Stimulated activated CD8-positive, alpha-beta memory T cell treated with anti-CD3 and anti-CD28 coated beads, Interleukin-12 subunit alpha, Interleukin-12 subunit beta, amount 100 ng/mL, for 4 hours (primary cell): ENCODE measurements around the gene MLXIP.
"Not testable (repeated sequence)": the region's sequence is repeated elsewhere in the genome, so short reads cannot be mapped to it uniquely, and the experiment has no call there.

ENCODE experiments used
- DNase-seq: peaks from one replicate; pipeline ENCODE4 v3.0.0-alpha.2; 2020; ENCODE audit warnings: low read depth

MLXIP gene

DNA sequence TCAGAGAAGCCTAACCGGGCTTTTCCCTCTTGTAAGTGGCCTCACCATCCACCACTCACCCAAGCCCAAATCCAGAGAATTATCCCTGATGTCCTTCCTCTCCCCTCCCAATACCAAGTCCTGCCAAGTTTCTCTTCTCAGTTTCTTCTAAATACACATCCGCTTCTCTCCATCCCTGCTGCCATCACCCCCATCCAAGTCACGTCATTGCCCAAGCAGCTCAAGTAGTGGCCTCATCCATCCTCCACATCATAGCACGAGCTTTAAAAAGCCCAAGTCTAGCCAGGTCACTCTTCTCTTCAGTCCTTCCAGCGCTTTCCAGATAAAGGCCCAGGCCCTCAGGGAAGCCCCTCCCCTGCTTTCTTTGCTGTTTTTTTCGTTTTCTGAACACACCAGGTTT lies 70.1 kb downstream of the MLXIP start:
- DNase-seq, result no peak

DNA sequence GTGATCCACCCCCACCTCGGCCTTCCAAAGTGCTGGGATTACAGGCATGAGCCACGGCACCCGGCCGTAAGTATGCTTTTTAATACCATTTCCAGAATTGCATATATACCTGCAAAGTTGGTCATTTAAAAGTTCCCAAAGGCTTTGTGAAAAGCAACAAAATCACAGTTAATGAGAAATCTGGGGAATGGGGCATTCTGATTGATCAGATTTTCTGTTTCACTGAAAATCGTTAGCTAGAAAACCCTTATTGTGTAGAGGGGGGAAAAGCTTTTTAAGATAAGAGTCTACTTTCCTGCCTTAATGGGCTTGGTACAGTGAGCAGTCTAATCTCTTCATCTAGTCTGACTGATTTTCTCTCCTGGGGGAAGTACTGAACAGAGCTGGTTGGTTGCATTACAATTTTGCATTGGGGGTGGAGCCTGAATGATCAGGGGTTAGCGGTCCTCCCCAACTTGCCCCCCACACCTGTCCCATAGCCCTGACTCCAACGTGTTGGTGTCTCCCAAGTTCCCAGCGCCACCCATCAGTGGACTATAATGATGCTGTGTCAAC lies 71.6 kb downstream of the MLXIP start:
- no peak for DNase-seq

DNA sequence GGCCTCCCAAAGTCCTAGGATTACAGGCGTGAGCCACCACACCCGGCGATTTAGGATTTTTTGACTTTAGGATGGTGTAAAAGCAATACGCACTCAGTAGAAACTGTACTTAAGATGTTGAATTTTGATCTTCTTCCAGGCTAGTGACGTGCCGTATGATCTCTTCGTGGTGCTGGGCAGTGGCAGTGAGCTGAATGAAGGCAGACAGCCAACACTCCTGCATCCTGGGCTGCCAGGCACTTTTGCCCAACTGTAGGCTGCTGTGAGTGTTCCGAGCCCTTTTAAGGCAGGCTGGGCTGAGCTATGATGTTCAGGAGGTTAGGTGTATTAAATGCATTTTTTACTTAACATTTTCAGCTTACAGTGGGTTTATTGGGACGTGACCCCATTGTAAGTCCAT lies 74.2 kb downstream of the MLXIP start:
- no peak for DNase-seq

DNA sequence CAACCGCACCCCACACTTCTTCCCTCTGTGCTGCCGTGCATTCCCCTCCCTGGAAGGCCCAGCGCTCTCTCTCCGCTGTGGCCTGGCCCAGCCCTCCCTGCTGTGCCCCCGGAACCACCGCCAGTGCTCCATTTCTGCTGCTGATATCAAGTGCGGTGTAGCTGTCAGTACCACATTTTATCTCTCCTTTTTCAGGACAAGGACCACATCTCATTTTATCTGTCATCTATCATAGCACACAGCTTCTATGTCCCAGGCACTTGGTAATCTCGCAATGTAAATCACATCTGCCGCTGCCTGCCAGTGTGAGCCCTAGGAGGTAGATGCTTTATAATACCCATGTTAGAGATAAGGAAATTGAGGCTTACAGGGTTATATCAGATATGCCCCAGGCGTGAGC lies 77.1 kb downstream of the MLXIP start:
- DNase-seq, result no peak

DNA sequence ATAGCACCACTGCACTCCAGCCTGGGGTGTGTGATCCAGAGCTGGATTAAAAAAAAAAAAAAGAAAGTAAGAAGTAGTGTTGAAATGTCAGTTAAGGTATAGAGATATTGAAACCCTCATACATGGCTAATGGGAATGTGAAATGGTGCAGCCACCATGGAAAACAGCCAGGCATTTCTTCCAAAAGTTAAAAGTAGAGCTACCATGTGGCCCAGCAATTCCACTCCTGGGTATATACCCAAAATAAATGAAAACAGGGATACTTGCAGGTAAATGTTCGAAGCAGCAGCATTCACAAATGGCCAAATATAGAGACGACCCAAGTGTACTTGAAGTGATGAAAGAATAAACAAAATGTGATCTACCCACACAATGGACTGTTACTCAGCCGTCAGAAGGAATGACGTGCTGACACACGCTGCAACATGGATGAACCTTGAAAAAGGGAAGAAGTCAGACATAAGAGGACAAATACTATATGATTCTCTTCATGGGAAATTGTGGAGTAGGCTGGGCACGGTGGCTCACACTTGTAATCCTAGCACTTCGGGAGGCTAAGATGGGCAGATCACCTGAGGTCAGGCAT lies 80.2 kb downstream of the MLXIP start:
- no peak for DNase-seq

DNA sequence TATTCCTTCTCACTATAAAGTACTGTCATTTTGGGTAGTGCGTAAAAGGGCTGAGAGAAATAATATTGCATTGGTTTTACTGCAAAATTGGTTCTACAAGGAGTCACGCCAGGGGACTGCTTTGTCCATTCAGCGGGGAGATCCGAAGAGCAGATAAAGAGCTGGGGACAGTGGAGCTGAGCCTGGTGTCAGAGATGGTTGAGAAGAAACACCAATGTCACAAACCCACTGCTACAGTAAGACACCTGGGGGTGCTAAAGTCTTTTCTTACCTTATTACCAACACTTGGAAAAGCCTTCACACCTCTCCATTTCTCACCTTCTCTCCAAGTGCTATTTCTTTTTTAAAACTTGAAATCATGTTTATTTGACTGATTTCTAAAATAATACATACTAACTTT lies 81.3 kb downstream of the MLXIP start:
- DNase-seq, result no peak

DNA sequence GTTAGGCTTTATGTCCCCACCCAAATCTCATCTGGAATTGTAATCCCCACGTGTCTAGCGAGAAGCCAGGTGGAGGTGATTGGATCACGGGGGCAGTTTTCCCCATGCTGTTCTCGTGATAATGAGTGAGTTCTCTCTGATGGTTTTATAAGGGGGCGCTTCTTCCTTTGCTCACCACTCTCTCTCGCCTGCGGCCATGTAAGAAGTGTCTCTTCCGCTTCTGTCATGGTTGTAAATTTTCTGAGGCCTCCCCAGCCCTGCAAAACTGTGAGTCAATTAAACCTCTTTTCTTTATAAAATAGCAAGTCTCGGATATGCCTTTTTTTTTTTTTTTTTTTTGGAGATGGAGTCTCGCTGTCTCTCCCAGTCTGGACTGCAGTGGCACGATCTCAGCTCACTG lies 82.2 kb downstream of the MLXIP start:
- no peak for DNase-seq

DNA sequence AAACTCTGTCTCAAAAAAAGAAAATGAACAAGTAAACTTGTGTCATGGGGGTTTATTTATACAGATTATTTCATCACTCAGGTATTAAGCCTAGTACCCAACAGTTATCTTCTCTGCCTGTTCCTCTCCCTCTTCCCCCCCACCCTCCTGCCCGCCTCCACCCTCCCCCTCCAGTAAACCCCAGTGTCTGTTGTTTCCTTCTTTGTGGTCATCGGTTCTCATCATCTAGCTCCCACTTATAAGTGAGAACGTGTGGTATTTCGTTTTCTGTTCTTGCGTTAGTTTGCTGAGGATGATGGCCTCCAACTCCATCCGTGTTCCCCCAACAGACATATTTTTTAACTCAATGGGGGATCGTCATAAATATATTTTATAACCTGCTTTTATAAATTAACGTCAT lies 83.1 kb downstream of the MLXIP start:
- no peak for DNase-seq

DNA sequence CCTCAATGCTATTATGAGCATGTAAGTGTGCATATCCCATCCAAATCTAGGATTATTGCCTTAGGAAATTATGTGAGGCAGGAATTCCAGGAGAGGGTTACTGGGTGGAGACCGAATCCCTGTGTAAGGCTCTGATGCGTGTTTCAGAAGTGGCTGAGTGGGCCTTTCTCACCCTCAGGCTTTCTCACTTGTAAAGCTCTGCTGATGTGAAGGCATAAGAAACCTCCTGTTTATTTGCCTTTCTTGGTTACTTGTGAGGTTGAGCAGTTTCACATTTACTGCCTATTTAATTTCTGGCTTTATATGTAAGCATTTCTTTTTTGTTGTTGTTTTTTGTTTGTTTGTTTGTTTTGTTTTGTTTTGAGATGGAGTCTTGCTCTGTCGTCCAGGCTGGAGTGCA lies 84.4 kb downstream of the MLXIP start:
- DNase-seq, result no peak

DNA sequence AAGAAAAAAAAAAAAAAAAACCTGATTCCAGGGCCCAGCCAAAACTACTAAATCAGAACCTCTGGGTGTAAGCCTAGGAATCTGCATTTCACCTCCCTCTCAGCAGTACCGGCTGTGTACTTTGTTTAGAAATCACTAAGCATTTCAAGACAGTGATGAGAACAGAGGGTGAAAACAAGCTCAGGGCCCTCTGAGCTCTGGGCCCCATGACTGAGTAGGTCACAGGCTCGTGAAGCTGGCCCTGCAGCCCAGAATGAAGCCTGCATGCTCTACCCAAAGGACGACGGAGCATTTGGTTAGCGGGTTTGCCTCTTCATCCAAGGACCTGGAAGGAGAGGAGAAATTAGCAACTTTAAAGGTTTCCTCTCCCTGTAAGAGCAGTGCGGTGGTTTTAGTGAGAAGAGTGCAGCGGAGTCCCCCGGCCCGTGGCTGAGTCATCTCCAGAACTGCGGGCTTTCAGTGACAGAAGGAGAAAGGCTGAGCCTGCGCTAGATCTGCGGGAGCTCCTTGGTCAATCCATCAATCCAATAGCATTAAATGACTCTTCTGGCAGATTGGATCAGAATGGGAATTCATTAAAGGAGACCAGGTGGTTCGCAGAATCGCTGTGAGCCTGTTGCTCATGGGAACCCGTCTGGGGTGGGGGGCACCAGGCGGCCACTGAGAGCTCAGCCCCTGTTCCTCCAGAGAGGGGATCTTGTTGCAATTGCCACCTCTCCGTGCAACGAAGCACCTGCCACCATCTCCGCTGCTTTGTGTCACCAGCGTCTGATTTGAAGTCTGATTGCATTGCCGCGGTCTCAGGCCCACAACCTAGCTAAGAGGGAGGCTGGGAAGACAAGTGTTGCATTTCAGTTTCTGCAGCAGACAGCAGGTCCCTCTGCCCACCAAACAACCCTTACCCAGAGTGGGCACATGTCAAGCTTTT lies 88.1 kb downstream of the MLXIP start:
- no peak for DNase-seq

DNA sequence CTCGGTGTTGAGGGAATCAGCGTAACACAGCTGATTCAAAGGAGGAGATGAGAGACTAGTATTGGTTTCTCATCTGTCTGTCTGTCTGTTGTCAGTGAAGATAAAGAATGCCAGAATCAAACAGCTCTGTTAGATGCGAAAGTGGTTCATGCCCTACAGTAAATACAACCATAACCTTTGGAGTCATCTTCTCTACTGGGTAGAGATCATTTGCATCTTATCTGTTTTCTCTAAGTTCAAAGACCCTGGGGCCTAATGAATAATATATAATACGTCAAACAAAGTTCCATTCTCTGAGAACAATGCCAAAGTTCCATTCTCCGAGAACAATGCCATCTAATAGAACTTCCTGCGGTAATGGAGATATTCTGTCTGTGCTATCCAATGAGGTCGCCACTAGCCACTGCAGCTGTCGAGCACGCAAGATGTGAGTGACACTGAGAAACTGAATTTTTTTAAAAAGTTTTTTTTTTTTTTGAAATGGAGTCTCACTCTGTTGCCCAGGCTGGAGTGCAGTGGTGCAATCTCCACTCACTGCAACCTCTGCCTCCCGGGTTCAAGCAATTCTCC lies 88.9 kb downstream of the MLXIP start:
- no peak for DNase-seq

DNA sequence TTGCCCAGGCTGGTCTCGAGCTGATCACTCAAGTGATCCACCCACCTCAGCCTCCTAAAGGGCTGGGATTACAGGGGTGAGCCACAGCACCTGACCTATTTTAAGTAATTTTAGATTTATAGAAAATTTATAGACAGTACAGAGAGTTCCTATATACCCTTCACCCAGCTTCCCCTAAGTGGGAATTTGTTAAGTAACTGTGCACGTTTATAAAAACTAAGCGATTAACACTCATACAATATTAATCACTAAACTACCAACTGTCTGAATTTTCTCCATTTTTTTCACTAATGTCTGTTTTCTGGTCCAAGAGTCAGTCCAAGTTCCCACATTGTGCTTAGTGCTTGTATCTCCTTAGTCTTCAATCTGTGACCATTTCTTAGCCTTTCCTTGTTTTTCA lies 89.9 kb downstream of the MLXIP start:
- DNase-seq, result no peak

DNA sequence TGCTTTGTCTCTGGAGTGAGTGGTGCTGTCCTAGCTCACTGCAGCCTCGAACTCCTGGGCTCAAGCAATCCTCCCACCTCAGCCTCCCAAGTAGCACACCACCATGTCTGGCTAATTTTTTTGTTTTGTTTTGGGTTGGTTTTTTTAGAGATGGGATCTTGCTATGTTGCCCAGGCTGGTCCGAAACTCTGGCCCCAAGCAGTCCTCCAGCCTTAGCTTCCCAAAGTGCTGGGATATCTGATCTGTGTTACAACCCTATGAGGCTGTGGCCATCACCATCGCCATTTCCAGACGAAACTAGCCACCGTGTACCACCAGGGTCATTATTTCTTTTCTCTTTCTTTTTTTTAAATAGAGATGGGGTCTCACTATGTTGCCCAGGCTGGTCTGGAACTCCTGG lies 92.8 kb downstream of the MLXIP start:
- no peak for DNase-seq

DNA sequence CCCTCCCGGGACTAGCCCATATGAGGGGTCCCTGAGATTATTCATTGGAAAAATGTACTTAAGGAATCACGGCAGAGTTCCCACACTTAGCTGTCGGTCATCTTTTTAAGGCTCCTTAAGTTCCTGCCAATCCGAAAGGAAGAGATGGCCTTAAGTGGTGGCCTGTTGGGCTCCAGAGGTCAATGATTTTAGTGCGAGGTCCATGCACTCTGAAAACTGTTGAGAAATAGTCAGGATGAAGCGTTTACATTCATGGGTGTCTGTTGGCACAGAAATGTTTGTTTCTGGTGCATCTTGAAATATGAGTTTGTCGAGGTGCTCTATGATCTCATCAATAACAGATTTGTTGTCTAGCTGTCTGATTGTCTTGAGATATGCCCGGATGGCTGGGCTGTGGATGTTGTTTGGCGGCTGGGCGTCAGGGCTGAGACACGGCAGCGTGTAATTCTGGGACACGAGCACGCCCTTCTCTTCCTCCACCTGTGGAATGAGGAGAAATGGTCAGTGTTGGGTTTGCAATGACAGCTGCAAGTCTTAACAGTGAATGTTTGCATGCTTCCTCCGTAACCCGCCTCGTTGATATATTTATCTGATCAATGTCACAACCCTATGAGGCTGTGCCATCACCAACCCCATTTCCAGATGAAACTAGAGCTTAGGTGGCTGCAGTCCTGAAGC lies 93.8 kb downstream of the MLXIP start:
- DNase-seq, result no peak

DNA sequence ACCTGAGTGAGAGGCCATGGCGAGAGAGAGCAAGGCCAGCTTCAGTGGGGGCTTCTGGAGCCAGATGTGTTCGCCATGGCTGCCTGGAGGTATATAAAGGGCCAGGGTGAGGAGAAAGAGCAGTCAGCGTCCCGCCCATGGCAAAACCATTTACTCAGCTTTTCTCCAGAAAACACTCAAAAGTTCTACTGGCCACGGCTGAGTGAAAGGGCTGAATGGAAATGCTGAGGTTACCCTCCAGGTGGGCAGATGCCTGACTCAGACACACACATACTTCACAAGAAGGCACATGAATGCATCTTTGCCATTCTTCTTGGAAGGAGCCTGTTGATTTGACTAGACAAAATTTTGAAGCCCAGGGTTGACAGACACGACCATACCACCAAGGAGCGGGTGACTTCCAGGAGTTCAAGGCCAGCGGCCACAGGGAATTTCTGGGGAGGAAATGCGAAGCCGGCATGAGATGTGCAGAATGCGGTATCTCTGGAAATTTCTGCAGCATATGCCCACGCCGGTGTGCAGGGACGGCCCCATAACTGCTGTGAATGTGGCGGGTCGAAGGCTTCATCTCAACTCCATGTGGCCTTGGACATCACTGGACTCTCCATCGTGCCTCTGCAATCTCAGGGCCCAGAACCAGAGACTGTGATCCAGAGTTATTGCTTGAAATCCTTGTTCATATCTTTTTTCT lies 95.7 kb downstream of the MLXIP start, which contains the start of gene IL31:
TSS of gene IL31 (minus strand) at position 67 of the 691 bp plus-strand sequence. CDS start at position 18, 49 bp downstream.
- DNase-seq, result no peak

DNA sequence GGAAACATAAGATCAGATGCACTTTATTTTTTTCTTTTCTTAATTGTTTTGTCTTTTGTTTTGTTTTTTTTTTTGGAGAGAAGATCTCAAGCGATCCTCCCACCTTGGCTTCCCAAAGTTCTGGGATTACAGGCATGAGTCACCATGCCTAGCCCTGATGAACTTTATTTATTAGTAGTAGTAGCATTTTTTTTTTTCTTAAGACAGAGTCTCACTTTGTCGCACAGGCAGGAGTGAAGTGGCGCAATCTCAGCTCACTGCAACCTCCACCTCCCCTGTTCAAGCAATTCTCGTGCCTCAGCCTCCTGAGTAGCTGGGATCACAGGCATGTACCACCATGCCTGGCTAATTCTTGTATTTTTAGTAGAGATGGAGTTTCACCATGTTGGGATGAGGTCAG lies 97.9 kb downstream of the MLXIP start:
- not testable (repeated sequence) for DNase-seq

DNA sequence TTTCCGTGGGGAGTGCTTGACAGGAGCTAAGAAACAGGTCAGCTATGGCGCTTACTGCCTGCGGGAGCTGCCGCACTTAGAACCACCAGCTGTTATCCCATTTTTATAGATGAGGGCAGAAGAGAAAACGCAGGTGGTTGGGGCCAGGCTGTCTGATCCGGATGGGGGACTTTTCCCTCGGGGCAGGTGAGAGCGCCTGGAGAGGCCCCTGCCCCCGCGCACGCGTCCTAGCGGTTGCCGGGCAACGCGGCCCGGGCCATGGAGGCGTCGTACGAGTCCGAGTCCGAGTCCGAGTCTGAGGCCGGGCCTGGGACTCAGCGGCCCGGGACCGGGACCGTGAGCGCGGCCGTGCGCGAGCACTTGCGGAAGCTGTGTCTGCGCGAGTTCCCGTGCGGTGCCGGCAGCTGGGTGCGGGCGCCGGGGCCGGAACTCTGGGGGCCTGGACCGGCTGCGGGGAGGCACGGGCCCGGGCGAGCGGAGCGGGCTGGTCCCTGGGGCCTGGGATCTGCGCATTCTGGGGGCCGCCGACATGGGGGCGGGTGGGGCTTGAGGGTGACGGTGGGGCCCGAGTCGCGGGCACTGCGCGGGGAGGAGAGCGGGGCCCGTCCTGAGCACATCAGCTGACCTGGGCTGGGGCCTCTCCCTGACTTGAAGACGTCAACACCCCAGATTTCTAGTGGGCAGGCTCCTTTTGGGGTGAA lies 104.5 kb downstream of the MLXIP start, which contains the start of gene LRRC43:
TSS of gene LRRC43 (plus strand) at position 237 of the 701 bp plus-strand sequence. CDS start at position 259, 22 bp downstream.
- no peak for DNase-seq

DNA sequence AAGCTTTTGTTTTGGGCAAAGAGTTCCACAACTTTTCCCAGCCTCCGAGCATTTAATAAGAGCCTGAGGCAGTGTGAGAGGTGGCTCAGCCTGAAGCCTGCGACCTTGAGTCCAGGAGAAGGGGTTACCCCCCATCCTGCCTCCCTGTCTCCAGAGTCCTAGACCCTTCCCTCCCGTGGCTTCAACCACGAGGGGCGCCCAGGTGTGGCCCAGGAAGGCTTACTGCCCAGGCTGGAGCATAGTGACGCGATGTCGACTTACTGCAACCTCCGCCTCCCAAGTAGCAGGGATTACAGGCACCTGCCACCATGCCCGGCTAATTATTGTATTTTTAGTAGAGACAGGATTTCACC lies 105.0 kb downstream of the MLXIP start:
- no peak for DNase-seq

DNA sequence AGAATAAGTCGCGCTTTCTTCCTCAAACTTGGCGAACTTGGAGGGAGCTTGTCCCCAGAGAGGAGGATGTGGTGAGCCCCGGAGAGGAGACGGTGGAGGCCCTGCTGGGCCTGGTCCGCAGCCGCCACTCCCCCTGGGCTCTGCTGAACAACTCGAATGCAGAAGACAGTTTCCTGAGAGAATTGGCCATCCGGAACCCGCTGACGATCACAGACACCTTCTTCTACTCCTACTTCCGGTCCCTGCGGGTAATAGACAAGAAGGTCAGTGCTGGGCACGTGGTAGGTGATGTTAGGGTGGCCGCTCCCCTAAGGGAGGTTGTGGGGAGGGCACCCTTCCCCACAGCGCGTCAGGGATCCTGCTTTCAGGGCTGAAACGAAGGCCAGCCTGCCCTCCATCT lies 106.0 kb downstream of the MLXIP start:
- no peak for DNase-seq

DNA sequence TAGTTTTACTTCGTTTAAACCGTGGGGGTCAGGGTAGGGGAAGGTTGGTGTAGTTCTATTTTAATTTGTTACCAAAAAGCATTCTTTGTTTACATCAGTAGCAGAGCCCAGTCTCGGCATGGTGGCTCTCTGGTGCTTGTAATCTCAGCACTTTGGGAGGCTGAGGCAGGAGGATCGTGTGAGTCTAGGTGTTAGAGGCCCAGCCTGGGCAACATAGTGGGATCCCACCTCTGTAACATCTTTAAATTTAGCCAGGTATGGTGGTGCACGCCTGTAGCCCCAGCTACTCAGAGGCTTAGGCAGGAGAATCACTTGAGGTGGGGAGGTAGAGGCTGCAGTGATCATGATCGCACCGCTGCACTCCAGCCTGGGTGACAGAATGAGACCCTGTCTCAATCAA lies 106.5 kb downstream of the MLXIP start:
- no peak for DNase-seq

DNA sequence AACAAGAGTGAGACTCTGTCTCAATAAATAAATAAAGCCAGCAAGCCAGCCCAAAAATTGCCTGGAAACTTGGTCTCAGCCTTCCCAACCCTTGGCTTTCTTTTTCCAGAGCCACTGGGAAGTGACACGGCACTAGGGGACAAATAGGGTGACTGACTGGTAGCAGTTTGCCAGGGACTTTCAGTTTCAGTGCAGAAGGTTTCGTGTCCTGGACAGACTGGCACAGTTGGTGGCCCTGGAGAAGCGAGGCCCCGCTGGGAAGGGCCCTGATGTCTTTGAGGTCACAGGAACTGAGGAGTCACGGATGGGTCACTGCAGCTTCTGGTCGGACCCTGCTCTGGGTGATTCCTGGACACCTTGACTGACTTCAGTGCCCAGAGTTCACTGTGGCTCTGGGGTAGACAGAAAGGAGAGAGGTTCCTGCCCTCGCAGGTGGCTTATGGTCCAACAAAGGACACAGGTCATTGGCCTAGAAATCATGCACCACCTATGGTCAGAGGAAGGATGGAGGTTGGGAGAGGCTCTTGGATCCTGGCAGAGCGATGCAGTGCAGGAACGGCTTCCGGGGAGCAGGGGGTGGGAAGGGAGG lies 107.0 kb downstream of the MLXIP start:
- no peak for DNase-seq
